Endothelial cell (in vitro differentiated cells): ENCODE data around the gene OSCP1. TPM values are rescaled to one million over a fixed set of nuclear protein-coding genes. Genes with fewer than 3 reads are reported as not detected.

Source experiments
- DNase-seq: peaks from one replicate; pipeline ENCODE4 v3.0.0; 2021; ENCODE audit warnings: low spot score
- H3K27ac Mint-ChIP-seq: one replicate; pipeline ENCODE4 v1.8.0; 2021; ENCODE audit warnings: mixed read lengths, inconsistent platforms; ENCODE audit not compliant: unreplicated experiment
- H3K27me3 Mint-ChIP-seq: one replicate; pipeline ENCODE4 v1.8.0; 2021; ENCODE audit warnings: mild to moderate bottlenecking, moderate library complexity, mixed read lengths, inconsistent platforms; ENCODE audit not compliant: unreplicated experiment
- H3K36me3 Mint-ChIP-seq: one replicate; pipeline ENCODE4 v1.8.0; 2021; ENCODE audit warnings: mild to moderate bottlenecking, low read depth, mixed read lengths, inconsistent platforms; ENCODE audit not compliant: unreplicated experiment
- H3K4me1 Mint-ChIP-seq: one replicate; pipeline ENCODE4 v1.8.0; 2021; ENCODE audit warnings: mild to moderate bottlenecking, mixed read lengths, inconsistent platforms; ENCODE audit not compliant: unreplicated experiment
- H3K4me3 Mint-ChIP-seq: one replicate; pipeline ENCODE4 v1.8.0; 2021; ENCODE audit warnings: mild to moderate bottlenecking, mixed read lengths, inconsistent platforms; ENCODE audit not compliant: unreplicated experiment
- H3K9me3 Mint-ChIP-seq: one replicate; pipeline ENCODE4 v1.8.0; 2021; ENCODE audit warnings: mixed read lengths, inconsistent platforms; ENCODE audit not compliant: unreplicated experiment
- total RNA-seq: library from RNA; stranded (reverse); fragmentation: NEBNext Ultra II Directional; extraction: Animal tissue kit (Norgen Biotek cat#: 25700); gene quantifications from one replicate; pipeline ENCODE4 v1.2.1, GENCODE V29; 2021; ENCODE audit not compliant: unreplicated experiment
- TF ChIP-seq, protein P1 (sequence below): fragments of 200-600 bp; sonication (generic); IDR thresholded peaks from one replicate; pipeline ENCODE4 v1.5.0; 2021; ENCODE audit warnings: antibody characterized with exemption; ENCODE audit not compliant: unreplicated experiment

OSCP1 gene
- total RNA-seq, 1 donor from 2014 or later = 5.1 TPM

DNA sequence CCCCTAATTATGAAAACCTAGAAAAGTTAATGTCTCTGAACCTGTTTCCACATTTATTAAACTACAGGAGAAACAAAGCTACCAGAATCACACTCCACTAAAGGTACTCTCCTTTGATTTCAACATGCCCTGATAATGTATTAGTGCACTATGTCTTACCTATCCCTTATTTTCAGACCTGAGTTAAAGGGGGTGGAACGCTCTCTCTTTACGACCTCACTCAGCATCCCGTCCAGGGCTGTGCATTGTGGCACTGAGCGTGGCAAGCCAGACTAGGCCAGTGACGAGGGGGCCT lies 53.2 kb downstream of the OSCP1 start:
- Mint-ChIP-seq H3K4me1 (peaks cover 19% of the 10 kb centered on the region), H3K27me3 (peaks cover 5% of the 10 kb centered on the region), H3K27ac (peak overlapping the region; percentile 93), H3K9me3 (no peaks in the 10 kb centered on the region), H3K4me3 (peak overlapping the region; percentile 98), H3K36me3 (peaks cover 10% of the 10 kb centered on the region)
- TF ChIP-seq, protein P1, sequence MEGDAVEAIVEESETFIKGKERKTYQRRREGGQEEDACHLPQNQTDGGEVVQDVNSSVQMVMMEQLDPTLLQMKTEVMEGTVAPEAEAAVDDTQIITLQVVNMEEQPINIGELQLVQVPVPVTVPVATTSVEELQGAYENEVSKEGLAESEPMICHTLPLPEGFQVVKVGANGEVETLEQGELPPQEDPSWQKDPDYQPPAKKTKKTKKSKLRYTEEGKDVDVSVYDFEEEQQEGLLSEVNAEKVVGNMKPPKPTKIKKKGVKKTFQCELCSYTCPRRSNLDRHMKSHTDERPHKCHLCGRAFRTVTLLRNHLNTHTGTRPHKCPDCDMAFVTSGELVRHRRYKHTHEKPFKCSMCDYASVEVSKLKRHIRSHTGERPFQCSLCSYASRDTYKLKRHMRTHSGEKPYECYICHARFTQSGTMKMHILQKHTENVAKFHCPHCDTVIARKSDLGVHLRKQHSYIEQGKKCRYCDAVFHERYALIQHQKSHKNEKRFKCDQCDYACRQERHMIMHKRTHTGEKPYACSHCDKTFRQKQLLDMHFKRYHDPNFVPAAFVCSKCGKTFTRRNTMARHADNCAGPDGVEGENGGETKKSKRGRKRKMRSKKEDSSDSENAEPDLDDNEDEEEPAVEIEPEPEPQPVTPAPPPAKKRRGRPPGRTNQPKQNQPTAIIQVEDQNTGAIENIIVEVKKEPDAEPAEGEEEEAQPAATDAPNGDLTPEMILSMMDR = no peak
- DNase-seq = no peak

DNA sequence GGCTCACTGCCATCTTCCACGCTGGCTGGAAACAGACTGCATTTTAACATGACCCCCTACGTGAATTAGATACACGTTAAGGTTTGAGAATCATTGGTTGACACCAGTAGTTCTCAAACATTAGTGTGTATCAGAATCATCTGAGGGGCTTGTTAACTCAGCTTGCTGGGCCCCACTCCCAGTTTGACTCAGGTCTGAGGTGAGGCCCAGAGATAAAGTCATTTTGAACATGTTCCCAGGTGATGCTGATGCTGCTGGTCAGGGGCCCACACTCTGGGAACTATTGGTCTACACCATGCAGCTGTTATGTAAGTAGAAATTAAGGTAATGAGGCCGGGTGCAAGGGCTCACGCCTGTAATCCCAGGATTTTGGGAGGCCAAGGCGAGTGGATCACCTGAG lies 53.9 kb downstream of the OSCP1 start:
- H3K27me3 Mint-ChIP-seq = peaks cover 5% of the 10 kb centered on the region
- DNase-seq = no peak
- H3K27ac Mint-ChIP-seq = no peak overlapping the region
- TF ChIP-seq, protein P1 = no peak
- peaks cover 19% of the 10 kb centered on the region for H3K4me1 Mint-ChIP-seq
- H3K9me3 Mint-ChIP-seq = no peaks in the 10 kb centered on the region
- H3K36me3 Mint-ChIP-seq = peaks cover 12% of the 10 kb centered on the region
- H3K4me3 Mint-ChIP-seq = peak overlapping the region; percentile 71

DNA sequence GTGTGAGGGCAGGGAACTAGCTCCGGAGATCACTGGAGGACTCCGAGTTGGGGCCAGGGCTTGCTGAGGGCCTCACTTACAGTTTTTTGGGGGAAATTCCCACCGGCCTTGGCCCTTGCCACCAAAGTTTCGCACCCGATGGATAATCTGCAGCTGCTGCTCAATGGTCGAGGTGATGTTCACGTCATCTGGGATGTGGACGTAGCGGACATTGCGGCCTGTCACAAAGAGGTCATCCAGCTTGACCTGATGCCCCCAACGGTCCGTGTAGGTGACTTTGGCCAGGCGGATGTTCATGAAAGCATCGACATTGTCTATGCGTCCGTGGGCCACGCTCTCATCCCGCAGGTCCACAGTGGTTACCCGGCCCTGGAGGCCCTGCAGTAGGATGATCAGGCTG lies 56.6 kb downstream of the OSCP1 start:
- Mint-ChIP-seq H3K9me3 (no peaks in the 10 kb centered on the region), H3K4me3 (no peak overlapping the region), H3K27ac (no peak overlapping the region), H3K36me3 (peaks cover 15% of the 10 kb centered on the region), H3K27me3 (peaks cover 4% of the 10 kb centered on the region), H3K4me1 (peaks cover 11% of the 10 kb centered on the region)
- TF ChIP-seq, protein P1 = no peak
- DNase-seq = no peak

DNA sequence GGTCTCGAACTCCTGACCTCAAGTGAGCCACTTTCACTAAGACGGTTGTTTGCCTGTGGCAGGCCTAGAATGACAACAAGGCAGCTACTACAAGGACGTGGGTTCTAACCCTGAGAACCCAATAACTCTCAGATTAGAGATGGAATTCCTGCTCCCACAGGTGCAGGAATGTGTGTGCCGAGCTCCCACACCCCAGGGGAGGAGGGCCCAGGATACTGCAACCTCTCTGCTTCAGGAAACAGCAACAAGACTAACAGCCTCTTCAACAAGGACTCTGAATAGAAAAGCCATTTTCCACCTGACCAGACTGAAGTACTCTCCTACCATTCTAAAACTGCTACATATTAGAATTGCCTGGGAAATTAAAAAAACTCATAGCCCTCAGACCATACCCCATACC lies 57.4 kb downstream of the OSCP1 start:
- Mint-ChIP-seq H3K36me3 (peaks cover 15% of the 10 kb centered on the region), H3K9me3 (no peaks in the 10 kb centered on the region), H3K4me1 (peaks cover 7% of the 10 kb centered on the region), H3K27me3 (peaks cover 3% of the 10 kb centered on the region), H3K4me3 (no peak overlapping the region), H3K27ac (no peak overlapping the region)
- no peak for DNase-seq
- TF ChIP-seq, protein P1 = no peak

DNA sequence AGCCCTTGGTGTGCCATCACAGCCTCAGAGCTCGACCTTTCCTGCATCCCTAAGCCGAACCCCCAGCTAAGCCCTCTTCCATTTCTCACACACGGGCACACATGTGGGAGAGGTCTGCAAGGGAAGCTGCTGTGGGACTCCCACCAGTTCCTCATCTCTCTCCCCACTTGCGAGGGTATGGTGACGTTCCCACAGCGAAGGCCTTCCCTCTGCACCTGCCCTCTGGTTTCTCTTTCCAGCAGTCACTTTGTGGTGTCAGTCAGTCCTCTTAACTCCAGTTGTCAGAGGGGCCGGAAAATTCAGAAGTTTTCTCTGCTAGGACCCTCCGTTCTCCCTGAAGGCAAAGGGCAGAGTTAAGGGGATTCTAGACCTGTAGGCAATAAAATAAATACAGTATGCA lies 59.0 kb downstream of the OSCP1 start:
- Mint-ChIP-seq H3K36me3 (peaks cover 15% of the 10 kb centered on the region), H3K27ac (no peak overlapping the region), H3K9me3 (no peaks in the 10 kb centered on the region), H3K4me1 (peaks cover 10% of the 10 kb centered on the region), H3K27me3 (peaks cover 4% of the 10 kb centered on the region), H3K4me3 (no peak overlapping the region)
- TF ChIP-seq, protein P1 = no peak
- DNase-seq = no peak
